ENCODE results near the gene PDCL2. TPM values are rescaled to one million over a fixed set of nuclear protein-coding genes. Genes with fewer than 3 reads are reported as not detected.

The PDCL2 gene
- total and polyA plus RNA-seq, 9 of the 15 experiments (the other 6 are each of a cell fraction or from before 2014, with no cell fraction given) = 0.62 to 2.5 (median 1.2) TPM

- no peaks in the 10 kb centered on the region for H3K9me1 ChIP-seq (ENCODE audit: control insufficient read depth, insufficient read depth, low read length)
- no peak overlapping the region for H3K9ac ChIP-seq (ENCODE audit: insufficient read depth in 1 of 2, low read depth in 2 of 2, low read length in 2 of 2)
- CTCF ChIA-PET (ENCODE audit: low intra/inter-chr PET ratio) = no interaction called here
- no peaks in the 10 kb centered on the region; the same call in 1 of the 2 replicates for H3K9me3 ChIP-seq (replicated peaks; ENCODE audit: control insufficient read depth, insufficient read depth, low read depth, low read length)
- H3K79me2 ChIP-seq (ENCODE audit: control insufficient read depth, insufficient read depth, low read length) = no peaks in the 10 kb centered on the region
- DNase-seq (ENCODE audit: extremely low read depth in 1 of 4, low spot score in 3 of 4) (no peak), ATAC-seq (no peak), FAIRE-seq (no peak)
- H3K27me3 ChIP-seq (ENCODE audit: control insufficient read depth in 2 of 2, insufficient read depth in 2 of 2, low read length in 2 of 2) = no peaks in the 10 kb centered on the region
- no peak overlapping the region for H3K4me2 ChIP-seq (ENCODE audit: insufficient read depth, low read length)
- no peak overlapping the region for H2AFZ ChIP-seq (ENCODE audit: low read depth, low read length)
- no peak overlapping the region for H3K4me3 ChIP-seq
- no peaks in the 10 kb centered on the region for H4K20me1 ChIP-seq (replicated peaks; ENCODE audit: control insufficient read depth, insufficient read depth, low read length)
- H3K27ac ChIP-seq (ENCODE audit: extremely low read depth, low read depth, low read length) = no peak overlapping the region
- no peaks in the 10 kb centered on the region for H3K36me3 ChIP-seq (ENCODE audit: control insufficient read depth, insufficient read depth, low read length)
- WGBS (ENCODE audit: insufficient coverage, low coverage, missing lambda C conversion rate) = 80% methylated on average over 2 of the region's 2 CpGs
- no TSS peak for BruUV-seq (replicated peaks)
- in situ Hi-C loops (cut with MboI) = no loop called here
- TF ChIP-seq HLTF (IDR thresholded peaks at IDR 0.05) = no peak
- TF ChIP-seq MCM7 (IDR thresholded peaks at IDR 0.05) = no peak
- peak; percentile 31; the same call in 1 of the 2 replicates for TF ChIP-seq ZNF316 (IDR thresholded peaks at IDR 0.05)
- TF ChIP-seq MXI1 (IDR thresholded peaks at IDR 0.05; ENCODE audit: low read depth, low read length) = no peak
- TF ChIP-seq C11orf30 (IDR thresholded peaks at IDR 0.05; ENCODE audit: low read depth) = peak; percentile 51
- no peak for TF ChIP-seq KLF16 (IDR thresholded peaks at IDR 0.05)
- no peak for TF ChIP-seq SAFB (IDR thresholded peaks at IDR 0.05; ENCODE audit: borderline replicate concordance, low read depth, low read length)
- no peak for TF ChIP-seq BDP1 (IDR thresholded peaks at IDR 0.05; ENCODE audit: insufficient read depth, insufficient read length)
- TF ChIP-seq STAT5A (IDR thresholded peaks at IDR 0.05; ENCODE audit: borderline replicate concordance, low read length) = no peak
- peak; percentile 42; the same call in 1 of the 2 replicates for TF ChIP-seq NFE2 (IDR thresholded peaks at IDR 0.05; ENCODE audit: low read depth)
- no peak for TF ChIP-seq IRF1 (CRISPR knock-in tag; IDR thresholded peaks at IDR 0.05; ENCODE audit: borderline replicate concordance)
- H3K4me1 ChIP-seq (replicated peaks in 1 of 2; ENCODE audit: control insufficient read depth in 2 of 2, insufficient read depth in 2 of 2, low read length in 2 of 2) = peaks cover 0 to 5% of the 10 kb centered on the region in 2 experiments; a peak in 3 of 5 replicates
- POLR2A ChIA-PET = no interaction called here
- intact Hi-C loops (cut with micrococcal nuclease) = no loop called here
Observed at GRCh38 chr4:55588160-55588559, 3.9 kb downstream of the PDCL2 start.

Data from K562 (cell line).